NCI-H1092 (cell line): ENCODE data around the gene SMARCC2.

ENCODE experiments used
- DNase-seq: peaks from one replicate; lab custom pipeline; 2025; lab: John Stamatoyannopoulos, UW

SMARCC2 gene

DNA sequence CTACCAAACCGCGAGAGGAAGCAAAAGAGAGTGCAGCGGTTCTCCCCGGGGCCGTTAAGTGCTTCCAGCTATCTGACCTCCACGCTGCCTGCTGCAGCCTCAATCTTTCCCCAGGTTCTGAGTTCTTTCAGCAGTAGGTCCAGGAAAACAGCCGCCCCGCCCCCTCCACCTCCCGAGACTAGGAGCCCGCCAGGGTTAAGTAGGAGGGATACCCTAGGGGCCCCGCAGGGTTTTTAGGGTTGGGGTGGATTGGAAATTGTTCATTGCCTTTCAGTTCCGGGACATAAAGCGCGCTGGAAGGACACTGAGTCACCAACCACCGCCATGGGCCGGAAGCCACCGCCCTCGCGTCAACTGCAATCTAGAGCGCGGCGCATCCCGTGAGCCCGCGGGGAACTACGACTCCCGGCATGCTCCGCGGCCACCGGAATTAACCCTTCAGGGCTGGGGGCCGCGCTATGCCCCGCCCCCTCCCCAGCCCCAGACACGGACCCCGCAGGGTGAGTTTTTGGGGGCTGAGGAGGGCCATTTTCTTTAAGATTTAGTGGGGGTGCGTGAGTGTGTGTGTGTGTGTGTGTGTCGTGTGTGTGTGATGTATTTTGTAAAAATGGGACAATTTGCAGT, 37.0 kb downstream of the SMARCC2 start, which contains the start of gene MYL6B:
Gene MYL6B, plus strand, starts transcription at position 456 of the 624 bp plus-strand sequence. CDS start 1,332 bp downstream, outside the sequence.
- DNase-seq, result peak; percentile 65

DNA sequence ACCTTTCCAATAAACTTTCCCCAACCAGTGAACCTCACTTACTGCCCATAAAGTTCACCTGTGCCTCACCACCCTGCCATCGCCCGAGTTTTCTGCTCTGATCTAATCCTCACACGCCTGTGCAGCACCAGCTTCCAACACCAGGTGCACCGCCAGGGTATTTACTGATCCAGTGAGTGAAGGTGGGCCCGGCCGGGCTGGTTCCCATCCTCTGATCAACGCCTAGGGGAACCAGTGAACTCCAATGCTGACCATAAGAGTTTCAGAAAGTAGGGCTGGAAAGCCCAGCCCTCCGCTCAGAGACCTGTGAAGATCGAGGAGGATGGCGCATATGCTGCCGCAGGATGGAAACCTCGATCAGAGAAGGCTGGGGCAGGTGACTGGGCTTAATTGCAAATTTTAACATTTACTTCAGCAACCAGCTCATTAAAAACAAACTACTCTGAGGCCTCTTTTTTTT, 37.6 kb downstream of the SMARCC2 start:
- DNase-seq, result peak; percentile 31

DNA sequence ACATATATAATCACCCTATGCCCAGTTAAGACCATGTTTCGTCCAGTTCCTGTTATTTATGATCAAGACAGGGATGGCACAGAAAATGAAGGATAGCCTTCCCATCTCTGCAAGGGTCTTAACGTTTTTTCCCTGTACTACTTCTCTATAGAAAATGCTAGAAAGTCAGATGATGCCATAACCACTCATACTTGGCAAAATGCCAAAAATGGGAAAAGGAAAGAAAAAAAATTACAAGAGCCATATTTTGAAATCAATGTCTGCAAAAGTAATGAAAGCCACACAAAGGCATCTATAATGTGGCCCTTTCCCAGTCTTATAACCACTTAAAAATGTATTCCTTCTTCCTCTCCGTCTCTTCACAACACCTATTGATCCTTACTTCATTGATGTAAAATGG, 38.7 kb downstream of the SMARCC2 start:
- no peak for DNase-seq

DNA sequence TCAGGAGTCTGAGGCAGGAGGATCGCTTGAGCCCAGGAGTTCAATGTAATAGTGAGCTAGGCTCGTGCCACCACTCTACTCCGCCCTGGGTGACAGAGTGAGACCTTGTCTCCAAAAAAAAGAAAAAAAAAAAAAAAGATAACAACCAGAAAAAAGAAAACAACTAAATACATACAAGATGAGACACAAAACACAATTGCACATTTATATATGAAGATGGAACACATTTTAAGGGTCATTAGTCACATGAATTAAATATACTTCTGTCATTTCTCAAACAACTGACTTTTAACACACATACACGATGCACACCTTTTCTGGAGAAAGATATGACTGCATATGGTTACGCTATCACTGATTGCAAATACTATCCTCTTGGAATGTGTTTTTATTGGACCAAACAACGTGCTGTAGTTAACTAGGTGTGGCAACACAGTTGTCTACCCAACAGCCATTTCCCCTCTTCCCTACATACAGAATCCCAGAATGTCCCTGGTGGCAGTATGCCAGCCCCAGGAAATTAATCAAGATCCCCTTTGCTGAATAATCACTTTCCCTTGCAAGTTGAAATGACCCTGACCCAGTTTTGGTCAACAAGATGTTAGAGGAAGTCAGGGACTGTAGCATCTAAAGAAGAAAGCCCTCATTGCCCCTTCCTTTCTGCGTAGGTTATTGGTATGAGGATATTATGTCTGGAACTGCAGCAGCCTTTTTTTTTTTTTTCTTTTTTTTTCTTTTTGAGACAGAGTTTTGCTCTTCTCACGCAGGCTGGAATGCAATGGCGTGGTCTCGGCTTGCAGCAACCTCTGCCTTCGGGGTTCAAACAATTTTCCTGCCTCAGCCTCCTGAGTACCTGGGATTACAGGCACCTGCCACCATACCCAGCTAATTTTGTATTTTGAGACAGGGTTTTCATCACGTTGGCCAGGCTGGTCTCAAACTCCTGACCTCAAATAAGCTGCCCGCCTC, 42.5 kb downstream of the SMARCC2 start:
- DNase-seq, result no peak

DNA sequence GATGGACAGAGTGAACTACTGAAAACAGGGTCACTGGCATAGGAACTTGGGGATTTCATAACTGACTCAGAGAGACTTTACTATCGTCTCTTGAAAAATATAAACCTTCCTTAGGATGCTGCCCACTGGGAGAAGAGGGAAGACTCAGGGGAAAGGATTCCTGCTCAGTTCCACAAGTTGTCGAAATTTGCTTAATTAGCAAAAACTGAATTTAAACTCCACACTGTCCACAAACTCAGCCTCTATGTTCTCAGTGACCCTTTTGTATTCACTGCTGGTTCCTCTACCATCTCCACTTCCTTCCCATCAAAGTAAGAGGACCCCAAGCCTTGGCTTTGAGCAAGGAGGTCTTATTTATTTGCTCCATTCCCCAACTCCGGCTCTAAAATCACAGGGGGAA, 44.1 kb downstream of the SMARCC2 start:
- DNase-seq, result no peak

DNA sequence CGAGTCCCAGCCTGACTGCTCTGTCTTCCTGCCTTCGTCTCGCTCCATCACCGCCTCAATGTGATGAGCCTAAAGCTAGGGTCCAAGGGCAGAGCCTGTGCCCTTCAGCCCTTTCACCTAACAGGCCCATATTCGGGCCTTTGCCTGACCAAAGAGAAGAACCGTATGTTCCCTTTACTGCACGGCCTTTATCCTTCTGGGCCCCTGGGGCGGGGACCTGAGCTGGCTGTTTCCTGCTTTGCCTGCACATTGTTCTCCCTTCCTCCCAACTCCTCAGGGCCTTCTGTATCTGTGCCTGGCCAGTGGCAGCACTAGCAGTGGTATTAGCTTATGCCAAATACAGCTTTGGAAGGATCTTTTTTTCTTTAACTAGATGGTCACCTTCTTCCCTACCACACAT, 45.4 kb downstream of the SMARCC2 start:
- DNase-seq, result no peak

DNA sequence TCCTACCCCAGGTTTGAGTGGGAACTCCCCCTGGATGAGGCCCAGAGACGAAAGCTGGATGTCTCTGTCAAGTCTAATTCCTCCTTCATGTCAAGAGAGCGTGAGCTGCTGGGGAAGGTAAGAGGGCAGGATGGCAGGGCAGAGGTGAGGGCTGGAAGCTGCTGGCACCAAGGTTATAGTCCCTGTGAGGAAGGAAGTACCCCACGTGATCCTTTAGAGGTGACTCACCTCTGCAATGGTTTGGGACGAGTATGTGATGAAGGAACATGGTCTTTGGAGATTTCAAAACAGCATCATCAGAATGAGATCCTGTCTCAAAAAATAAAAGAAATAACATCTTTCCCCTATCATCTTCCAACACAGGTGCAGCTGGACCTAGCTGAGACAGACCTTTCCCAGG, 46.1 kb downstream of the SMARCC2 start:
- DNase-seq, result no peak

DNA sequence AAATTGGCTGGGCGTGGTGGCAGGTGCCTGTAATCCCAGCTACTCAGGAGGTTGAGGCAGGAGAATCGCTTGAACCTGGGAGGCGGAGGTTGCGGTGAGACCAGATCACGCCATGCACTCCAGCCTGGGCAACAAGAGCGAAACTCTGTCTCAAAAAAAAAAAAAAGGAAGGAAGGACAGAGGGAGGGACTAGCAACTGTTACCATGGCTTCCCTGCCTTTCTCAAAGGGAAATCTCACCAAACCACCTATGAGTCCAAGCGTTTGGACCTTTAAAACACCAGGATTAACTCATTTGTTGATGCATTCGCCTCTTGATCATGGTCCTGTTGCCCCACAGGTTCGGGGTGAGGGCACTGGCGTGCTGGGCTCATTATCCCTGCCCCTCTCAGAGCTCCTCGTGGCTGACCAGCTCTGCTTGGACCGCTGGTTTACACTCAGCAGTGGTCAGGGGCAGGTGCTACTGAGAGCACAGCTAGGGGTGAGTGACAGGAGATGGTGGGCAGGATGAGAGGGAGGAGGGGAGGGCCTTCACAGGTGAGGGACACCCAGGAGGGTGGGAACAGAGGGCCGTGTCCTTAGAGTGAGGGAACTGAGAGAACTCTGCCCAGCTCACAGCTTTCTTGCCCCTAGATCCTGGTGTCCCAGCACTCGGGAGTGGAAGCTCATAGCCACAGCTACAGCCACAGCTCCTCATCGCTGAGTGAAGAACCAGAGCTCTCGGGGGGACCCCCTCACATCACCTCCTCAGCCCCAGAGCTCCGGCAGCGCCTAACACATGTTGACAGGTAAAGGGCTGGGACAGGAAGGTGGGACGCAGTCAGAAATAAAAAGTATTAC, 47.1 kb downstream of the SMARCC2 start:
- no peak for DNase-seq

DNA sequence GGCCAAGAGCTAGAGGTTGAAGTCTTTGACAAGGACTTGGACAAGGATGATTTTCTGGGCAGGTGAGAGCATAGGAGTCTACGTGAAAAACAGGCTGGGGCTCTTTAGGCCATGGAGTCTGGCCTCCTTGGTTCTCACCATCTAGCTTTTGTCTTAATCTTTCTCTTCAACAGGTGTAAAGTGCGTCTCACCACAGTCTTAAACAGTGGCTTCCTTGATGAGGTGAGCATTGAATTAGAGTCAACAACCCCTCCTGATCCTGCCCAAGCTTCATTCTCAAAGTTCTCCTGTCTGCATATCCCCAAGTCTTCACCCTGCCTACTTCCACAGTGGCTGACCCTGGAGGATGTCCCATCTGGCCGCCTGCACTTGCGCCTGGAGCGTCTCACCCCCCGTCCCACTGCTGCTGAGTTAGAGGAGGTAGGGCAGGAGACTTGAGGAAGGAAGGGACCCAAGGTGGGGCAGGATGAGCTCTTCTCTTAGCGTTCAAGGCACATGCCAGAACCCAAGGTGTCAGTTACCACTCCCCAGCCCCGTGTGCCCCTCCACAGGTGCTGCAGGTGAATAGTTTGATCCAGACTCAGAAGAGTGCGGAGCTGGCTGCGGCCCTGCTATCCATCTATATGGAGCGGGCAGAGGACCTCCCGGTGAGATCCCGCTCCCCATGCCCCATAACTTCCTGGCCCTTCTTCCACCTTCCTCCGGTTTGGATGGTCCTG, 51.3 kb downstream of the SMARCC2 start:
- DNase-seq, result no peak

DNA sequence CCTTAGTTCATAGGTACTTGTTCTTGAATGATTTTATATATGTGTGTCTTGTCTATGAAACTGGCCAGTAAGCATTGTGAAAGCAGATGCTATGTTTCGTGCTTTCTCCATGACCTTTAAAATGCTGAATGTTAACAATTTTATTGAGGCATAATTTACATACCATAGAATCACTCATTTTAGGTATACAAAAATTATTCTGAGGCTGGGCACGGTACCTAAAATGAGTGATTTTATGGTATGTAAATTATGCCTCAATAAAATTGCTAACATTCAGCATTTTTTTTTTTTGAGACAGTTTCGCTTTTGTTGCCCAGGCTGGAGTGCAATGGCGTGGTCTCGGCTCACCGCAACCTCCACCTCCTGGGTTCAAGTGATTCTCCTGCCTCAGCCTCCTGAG, 54.4 kb downstream of the SMARCC2 start:
- no peak for DNase-seq

DNA sequence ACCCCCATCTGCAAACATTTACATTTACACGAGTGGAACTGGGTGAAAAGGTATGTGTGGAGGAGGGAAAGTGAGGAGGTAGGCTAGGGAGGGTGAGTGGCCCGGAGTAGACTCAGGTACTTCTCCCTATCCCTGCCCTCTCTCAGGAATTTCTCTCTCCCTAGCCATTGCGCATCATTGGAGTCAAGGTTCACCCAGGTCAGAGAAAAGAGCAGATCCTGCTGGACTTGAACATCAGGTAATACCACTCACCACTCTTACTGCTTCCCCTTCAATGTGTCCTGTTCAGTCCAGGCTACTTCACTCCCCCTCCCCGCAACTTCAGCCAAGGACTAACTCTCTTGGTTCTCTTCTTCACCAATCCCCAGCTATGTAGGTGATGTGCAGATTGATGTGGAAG, 58.4 kb downstream of the SMARCC2 start:
- no peak for DNase-seq

DNA sequence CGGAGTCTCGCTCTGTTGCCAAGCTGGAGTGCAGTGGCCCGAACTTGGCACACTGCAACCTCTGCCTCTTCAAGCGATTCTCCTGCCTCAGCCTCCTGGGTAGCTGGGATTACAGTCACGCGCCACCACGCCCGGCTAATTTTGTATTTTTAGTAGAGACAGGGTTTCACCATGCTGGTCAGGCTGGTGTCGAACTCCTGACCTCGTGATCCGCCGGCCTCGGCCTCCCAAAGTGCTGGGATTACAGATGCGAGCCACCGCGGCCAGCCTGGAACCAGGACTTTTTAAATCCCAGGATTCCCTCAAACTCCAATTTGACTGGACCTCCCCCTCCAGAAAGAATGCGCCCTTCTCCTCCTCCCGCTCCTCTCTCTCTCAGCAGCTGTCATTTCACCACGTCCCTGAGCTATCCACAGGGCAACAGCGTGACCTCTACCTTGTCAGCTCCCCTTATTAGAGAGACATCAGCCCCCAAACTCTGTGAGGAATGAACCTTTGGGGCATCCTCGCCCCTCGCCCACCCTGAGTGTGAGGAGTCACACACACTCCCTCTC, 59.3 kb downstream of the SMARCC2 start:
- no peak for DNase-seq

DNA sequence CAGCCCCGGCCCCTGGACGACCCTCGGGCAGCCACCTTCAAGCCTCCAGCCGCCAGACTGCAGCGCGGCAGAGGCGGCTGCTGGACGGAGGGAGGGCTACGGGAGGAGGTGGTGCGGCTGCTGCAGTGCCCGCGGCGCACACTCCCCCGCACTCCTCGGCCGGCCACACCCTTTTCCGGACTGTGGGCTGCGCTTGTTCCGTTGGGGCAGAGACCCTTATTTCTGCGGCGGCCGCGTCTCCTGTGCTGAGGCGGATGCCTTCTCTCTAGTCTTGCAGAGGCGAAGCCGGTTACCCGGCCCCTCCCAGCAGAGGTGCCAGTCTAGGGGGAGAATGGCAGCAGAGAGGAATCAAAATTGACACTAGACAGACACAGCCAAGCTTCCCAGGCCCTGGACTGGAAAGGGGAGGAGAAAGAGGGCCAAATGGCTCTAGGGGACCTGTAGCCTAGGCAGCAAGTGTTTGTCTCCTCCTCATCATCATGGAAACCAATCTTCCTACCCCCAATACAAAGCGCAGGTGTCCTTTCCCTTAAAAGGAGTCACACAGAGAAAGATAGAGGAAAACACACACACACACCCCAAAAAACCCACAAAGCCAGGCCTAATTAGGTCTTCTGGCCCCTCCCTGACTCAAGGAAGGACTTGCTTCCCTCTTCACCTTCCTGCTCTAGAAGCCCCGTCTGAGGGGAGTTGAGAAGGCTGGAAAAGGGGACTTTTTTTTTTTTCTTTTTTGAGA, 59.9 kb downstream of the SMARCC2 start:
- no peak for DNase-seq

DNA sequence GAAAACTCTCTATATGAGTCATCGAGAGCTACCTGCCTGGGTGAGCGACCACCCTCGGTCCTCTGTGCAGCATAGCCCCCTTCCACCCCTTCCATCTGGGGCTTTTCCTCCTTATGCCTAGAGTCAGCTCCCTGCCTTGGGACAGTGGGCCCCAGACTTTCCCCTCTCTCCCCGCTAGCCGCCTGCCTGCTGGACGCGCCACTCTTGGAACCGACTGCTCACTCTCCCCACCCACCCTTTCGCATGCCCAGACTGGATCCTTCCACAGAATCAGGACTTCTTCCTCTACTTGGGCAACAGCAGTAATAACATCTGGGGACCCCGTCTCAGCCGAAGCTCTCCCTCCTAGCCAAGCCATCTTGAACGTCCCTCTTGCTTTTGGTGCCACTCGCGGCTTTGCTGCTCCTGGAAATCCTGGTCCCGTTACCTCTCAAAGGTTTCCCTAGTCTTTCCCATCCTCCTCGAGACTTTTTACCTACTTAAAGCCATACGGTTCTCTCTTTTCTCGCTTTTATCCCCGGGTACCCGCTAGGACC, 60.5 kb downstream of the SMARCC2 start:
- no peak for DNase-seq

DNA sequence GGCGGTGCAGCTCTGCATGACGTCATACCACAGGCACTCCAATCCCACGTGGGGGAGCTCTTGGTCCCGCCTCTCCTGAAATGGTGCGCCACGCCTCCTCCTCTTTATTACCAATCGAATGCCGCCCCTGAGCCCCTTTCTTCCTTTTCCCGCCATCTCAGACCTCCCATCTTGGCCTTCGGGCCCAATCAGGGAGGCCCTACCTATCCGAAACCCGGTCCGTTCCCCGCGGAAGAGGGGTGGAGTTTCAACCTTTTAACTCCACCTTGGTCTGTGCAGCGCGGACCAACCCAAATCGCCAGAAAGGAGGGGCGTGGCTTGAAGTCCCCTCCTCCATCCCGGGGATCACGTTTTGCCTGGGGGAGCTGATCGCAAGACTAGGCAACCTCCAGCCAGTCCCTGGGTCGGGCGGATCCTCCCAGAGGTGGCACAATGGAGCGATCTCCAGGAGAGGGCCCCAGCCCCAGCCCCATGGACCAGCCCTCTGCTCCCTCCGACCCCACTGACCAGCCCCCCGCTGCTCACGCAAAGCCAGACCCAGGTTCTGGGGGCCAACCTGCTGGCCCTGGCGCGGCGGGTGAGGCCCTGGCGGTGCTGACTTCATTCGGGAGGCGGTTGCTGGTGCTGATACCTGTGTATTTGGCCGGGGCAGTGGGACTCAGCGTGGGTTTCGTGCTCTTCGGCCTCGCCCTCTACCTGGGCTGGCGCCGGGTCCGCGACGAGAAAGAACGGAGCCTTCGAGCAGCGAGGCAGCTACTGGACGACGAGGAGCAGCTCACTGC, 61.2 kb downstream of the SMARCC2 start, which contains the start of gene ESYT1:
Gene ESYT1, plus strand, starts transcription at position 380 of the 782 bp plus-strand sequence. Its CDS starts 53 bp downstream, at position 433.
- peak; percentile 97 for DNase-seq

DNA sequence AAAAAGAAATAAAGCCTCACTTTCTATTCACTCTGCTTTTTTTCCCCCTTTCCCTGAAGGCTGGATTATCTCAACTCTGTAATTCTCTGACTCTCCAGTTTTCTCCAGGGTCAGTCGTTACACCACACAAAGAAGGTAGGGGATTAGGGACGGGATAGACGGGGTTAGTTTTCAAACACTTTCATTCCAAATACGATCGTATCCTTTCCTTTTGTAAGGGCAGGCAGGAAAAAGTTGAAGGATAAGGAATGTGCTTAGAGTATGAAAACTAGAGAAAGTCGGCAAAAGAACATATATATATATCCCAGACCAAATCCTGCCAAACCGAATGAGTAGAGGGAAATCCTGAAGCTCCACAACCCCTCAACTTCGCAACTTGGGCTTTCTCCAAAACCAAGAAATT, 61.8 kb downstream of the SMARCC2 start:
- DNase-seq, result no peak

DNA sequence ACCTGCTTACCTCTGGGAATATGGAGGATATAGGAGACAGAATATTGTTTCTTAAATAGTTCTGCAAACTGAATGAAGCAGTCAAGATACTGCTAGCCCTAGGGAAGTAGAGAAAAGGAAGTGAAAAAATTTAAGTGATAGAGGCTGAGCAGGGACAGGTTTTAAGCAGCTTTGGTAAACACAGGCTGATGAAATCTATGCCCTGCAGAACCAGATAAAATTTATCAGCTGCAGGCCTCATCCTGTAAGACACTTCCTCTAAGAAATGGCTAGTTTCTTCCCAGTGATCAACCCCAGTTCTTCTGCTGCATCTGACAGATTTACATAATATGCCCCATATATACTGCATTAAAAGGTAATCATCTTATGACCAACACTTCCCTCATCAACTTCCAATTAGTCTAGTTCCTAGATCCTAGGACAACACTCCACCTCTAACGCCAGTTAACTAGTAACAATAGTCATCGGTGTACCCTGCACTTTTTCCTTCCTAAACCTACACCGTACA, 62.5 kb downstream of the SMARCC2 start:
- no peak for DNase-seq

DNA sequence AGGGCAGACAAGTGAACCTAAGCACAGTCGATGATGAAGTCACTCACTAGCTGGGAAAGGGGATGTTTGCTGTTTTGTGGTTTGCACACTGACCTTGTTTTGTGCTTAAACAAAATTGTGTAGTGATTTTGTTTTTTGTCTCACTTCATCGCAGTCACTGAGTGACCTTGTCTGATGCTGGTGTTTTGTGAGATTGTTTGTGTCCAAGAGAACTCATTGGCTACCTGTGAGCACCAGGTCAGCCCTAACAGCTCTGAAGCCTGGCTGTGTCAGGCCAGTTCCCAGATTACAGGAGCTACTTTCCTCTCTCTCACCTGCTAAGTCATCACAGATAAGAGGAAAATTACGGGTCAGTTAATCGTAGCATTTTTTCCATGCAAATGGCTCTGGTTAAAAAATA, 65.2 kb downstream of the SMARCC2 start:
- DNase-seq, result no peak

DNA sequence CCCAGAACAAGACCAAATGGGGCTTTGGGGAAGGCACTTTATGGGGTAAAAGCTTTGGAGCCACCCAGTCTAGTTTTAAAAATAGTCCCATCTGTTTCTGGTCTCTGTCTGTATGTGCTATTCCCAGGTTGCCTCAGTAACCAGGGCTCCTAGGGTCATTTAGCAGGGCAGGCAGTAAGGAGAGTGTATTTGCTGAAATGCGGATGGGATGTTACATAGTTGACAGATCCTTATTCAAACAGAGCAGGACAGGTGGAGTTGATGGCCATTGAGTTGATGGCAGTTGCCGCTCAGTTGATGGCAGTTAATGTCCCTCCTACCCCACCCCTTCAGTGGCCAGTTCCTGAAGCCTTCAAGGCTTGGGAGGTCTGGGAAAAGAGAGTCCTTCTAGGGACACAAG, 66.6 kb downstream of the SMARCC2 start:
- DNase-seq, result peak; percentile 12
